H9 (cell line): ENCODE results near the gene LHFPL6. TPM values are rescaled to one million over a fixed set of nuclear protein-coding genes. Genes with fewer than 3 reads are reported as not detected.

Experiments used
- DNase-seq: peaks from one replicate; pipeline ENCODE4 v3.0.0-alpha.2; 2017
- H2AFZ ChIP-seq: one replicate; pipeline ENCODE4 v1.6.1; 2013; ENCODE audit warnings: mild to moderate bottlenecking, low read length, control low read depth, moderate library complexity
- H2AK5ac ChIP-seq: 2 replicates; pipeline ENCODE4 v1.6.1; 2013; ENCODE audit warnings: low read length, control low read depth, mixed read lengths; ENCODE audit not compliant: insufficient read length
- H2BK120ac ChIP-seq: one replicate; pipeline ENCODE4 v1.6.1; 2013; ENCODE audit warnings: low read depth, mild to moderate bottlenecking, low read length, control low read depth, inconsistent platforms; ENCODE audit not compliant: poor library complexity, severe bottlenecking
- H2BK12ac ChIP-seq: 2 replicates; pipeline ENCODE4 v1.6.1; 2013; ENCODE audit warnings: low read length, control low read depth, mixed read lengths, low read depth; ENCODE audit not compliant: insufficient read length
- H2BK15ac ChIP-seq: 2 replicates; pipeline ENCODE4 v1.6.1; 2013; ENCODE audit warnings: low read depth, low read length, control low read depth
- H2BK20ac ChIP-seq: one replicate; pipeline ENCODE4 v1.6.1; 2013; ENCODE audit warnings: low read depth, mild to moderate bottlenecking, low read length, control low read depth, inconsistent platforms; ENCODE audit not compliant: poor library complexity, severe bottlenecking
- H2BK5ac ChIP-seq: 2 replicates; pipeline ENCODE4 v1.6.1; 2013; ENCODE audit warnings: low read length, control low read depth, mixed read lengths; ENCODE audit not compliant: insufficient read length
- H3K14ac ChIP-seq: 2 replicates; pipeline ENCODE4 v1.6.1; 2013; ENCODE audit warnings: low read length, control low read depth; ENCODE audit not compliant: insufficient read depth
- H3K18ac ChIP-seq: 2 replicates; pipeline ENCODE4 v1.6.1; 2013; ENCODE audit warnings: low read depth, mild to moderate bottlenecking, mixed read lengths, low read length, control low read depth; ENCODE audit not compliant: insufficient read length
- H3K23ac ChIP-seq: 2 replicates; pipeline ENCODE4 v1.6.1; 2013; ENCODE audit warnings: low read length, control low read depth, mixed read lengths, low read depth; ENCODE audit not compliant: insufficient read length
- H3K23me2 ChIP-seq: 2 replicates; pipeline ENCODE4 v1.6.1; 2013; ENCODE audit warnings: low read depth, mild to moderate bottlenecking, mixed read lengths, low read length, control low read depth; ENCODE audit not compliant: insufficient read length, poor library complexity, severe bottlenecking
- H3K27ac ChIP-seq: 2 replicates; pipeline ENCODE4 v1.5.1; 2013; ENCODE audit warnings: low read length, control low read depth, mixed read lengths, low read depth; ENCODE audit not compliant: insufficient read length
- H3K27me3 ChIP-seq: 2 replicates; pipeline ENCODE4 v1.6.1; 2013; ENCODE audit warnings: low read length, control low read depth, inconsistent platforms; ENCODE audit not compliant: insufficient read depth
- H3K4ac ChIP-seq: 2 replicates; pipeline ENCODE4 v1.6.1; 2013; ENCODE audit warnings: low read depth, mild to moderate bottlenecking, control low read depth, inconsistent platforms, low read length, moderate library complexity
- H3K4me1 ChIP-seq: 2 replicates; pipeline ENCODE4 v1.6.1; 2013; ENCODE audit warnings: low read length, control low read depth, inconsistent platforms; ENCODE audit not compliant: insufficient read depth
- H3K4me2 ChIP-seq: 2 replicates; pipeline ENCODE4 v1.6.1; 2013; ENCODE audit warnings: low read length, control low read depth, mixed read lengths; ENCODE audit not compliant: insufficient read length, insufficient read depth
- H3K56ac ChIP-seq: 2 replicates; pipeline ENCODE4 v1.6.1; 2013; ENCODE audit warnings: low read depth, mild to moderate bottlenecking, mixed read lengths, low read length, control low read depth; ENCODE audit not compliant: insufficient read length
- H3K79me1 ChIP-seq: 2 replicates; pipeline ENCODE4 v1.6.1; 2013; ENCODE audit warnings: low read depth, mild to moderate bottlenecking, moderate library complexity, low read length, control low read depth, inconsistent platforms; ENCODE audit not compliant: insufficient read depth, poor library complexity, severe bottlenecking
- H3K79me2 ChIP-seq: 2 replicates; pipeline ENCODE4 v1.6.1; 2013; ENCODE audit warnings: low read length, control low read depth, inconsistent platforms; ENCODE audit not compliant: insufficient read depth
- H3K9ac ChIP-seq: 2 replicates; pipeline ENCODE4 v1.6.1; 2013; ENCODE audit warnings: low read length, control low read depth, mixed read lengths; ENCODE audit not compliant: insufficient read length; ENCODE audit errors: extremely low read depth
- H3K9me3 ChIP-seq: one replicate; pipeline ENCODE4 v1.6.1; 2013; ENCODE audit warnings: low read depth, low read length, inconsistent platforms; ENCODE audit not compliant: control insufficient read depth
- H3T11ph ChIP-seq: one replicate; pipeline ENCODE4 v1.6.1; 2013; ENCODE audit warnings: mild to moderate bottlenecking, low read length, control low read depth, inconsistent platforms
- H4K20me1 ChIP-seq: one replicate; pipeline ENCODE4 v1.6.1; 2013; ENCODE audit not compliant: control insufficient read depth, insufficient read length, insufficient read depth
- H4K5ac ChIP-seq: 2 replicates; pipeline ENCODE4 v1.6.1; 2013; ENCODE audit warnings: low read depth, mild to moderate bottlenecking, mixed read lengths, low read length, control low read depth; ENCODE audit not compliant: insufficient read length
- H4K8ac ChIP-seq: replicated peaks from 2 replicates; pipeline ENCODE4 v1.6.1; 2013; ENCODE audit warnings: low read length, control low read depth, mixed read lengths, low read depth; ENCODE audit not compliant: insufficient read length
- H4K91ac ChIP-seq: 2 replicates; pipeline ENCODE4 v1.6.1; 2013; ENCODE audit warnings: low read depth, mild to moderate bottlenecking, moderate library complexity, mixed read lengths, low read length, control low read depth; ENCODE audit not compliant: insufficient read length
- H3K27ac Mint-ChIP-seq, 3 experiments: 2 replicates in 2 of 3; 3 replicates in 1 of 3; pipeline ENCODE4 v1.8.0; 2020 to 2021; ENCODE audit warnings: mixed read lengths in 3 of 3, mild to moderate bottlenecking in 1 of 3, moderate library complexity in 1 of 3
- H3K27me3 Mint-ChIP-seq: 2 replicates; pipeline ENCODE4 v1.8.0; 2021; ENCODE audit warnings: low read depth, mild to moderate bottlenecking, moderate library complexity, mixed read lengths
- H3K36me3 Mint-ChIP-seq, 3 experiments: 2 replicates in 2 of 3; 3 replicates in 1 of 3; pipeline ENCODE4 v1.8.0; 2020 to 2021; ENCODE audit warnings: low read depth in 3 of 3, mixed read lengths in 3 of 3; ENCODE audit not compliant: insufficient read depth in 1 of 3
- H3K4me1 Mint-ChIP-seq, 2 experiments: 2 replicates each; pipeline ENCODE4 v1.8.0; 2020; ENCODE audit warnings: mixed read lengths in 2 of 2
- H3K4me3 Mint-ChIP-seq, 2 experiments: 2 replicates in 1 of 2; 3 replicates in 1 of 2; pipeline ENCODE4 v1.8.0; 2020 to 2021; ENCODE audit warnings: mild to moderate bottlenecking in 2 of 2, mixed read lengths in 2 of 2, moderate library complexity in 1 of 2
- H3K9me3 Mint-ChIP-seq, 2 experiments: 2 replicates in 1 of 2; 3 replicates in 1 of 2; pipeline ENCODE4 v1.8.0; 2020; ENCODE audit warnings: mild to moderate bottlenecking in 2 of 2, mixed read lengths in 2 of 2, moderate library complexity in 1 of 2
- WGBS: extraction: QIAGEN DNeasy Blood & Tissue Kit; methylation state at CpG from one replicate; pipeline ENCODE4 v1.1.7; 2013; ENCODE audit warnings: missing lambda C conversion rate, low lambda C conversion rate, mixed read lengths; ENCODE audit not compliant: insufficient read length; ENCODE audit errors: extremely low coverage; 5-methylcytosine and 5-hydroxymethylcytosine counted together
- total RNA-seq: library from RNA; stranded (reverse); gene quantifications from 2 replicates; pipeline ENCODE4 v1.2.1, GENCODE V29; 2021
- TF ChIP-seq, protein P1 (sequence below): fragments of 200-600 bp; sonication (generic); conservative IDR thresholded peaks from 3 replicates; pipeline ENCODE4 v1.8.0; 2021; ENCODE audit warnings: antibody characterized with exemption, mild to moderate bottlenecking

Gene LHFPL6
- total RNA-seq, 1 experiment from 2014 or later = 3.5 TPM

DNA sequence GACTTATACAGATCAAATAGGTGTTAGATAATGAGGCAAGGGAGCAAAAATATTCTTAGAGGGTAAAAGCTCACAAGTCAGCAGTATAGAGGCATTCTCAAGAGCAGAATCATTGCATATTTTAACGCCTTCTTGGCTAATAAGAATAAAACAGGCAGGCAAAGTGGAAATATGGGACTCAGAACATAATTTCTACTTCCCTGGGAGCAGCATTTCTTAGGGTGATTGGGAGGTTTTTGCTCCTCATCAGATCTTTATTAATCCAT is 39.6 kb downstream of the LHFPL6 start:
- no peak overlapping the region for H3K9ac ChIP-seq
- H4K5ac ChIP-seq = no peak overlapping the region
- no peak overlapping the region for H2BK15ac ChIP-seq
- Mint-ChIP-seq H3K9me3 (no peaks in the 10 kb centered on the region; a peak in 1 of 5 replicates), H3K4me3 (no peak overlapping the region), H3K27me3 (no peaks in the 10 kb centered on the region), H3K4me1 (peaks cover 27 to 43% of the 10 kb centered on the region in 2 experiments), H3K36me3 (no peaks in the 10 kb centered on the region; a peak in 1 of 7 replicates), H3K27ac (no peak overlapping the region; a peak in 1 of 7 replicates)
- H2BK5ac ChIP-seq = no peak overlapping the region
- H3K4ac ChIP-seq = no peak overlapping the region
- H3K79me2 ChIP-seq = no peaks in the 10 kb centered on the region
- peak overlapping the region; percentile 19 for H4K91ac ChIP-seq
- no peak overlapping the region for H2BK12ac ChIP-seq
- H3K4me1 ChIP-seq = no peaks in the 10 kb centered on the region; the same call in 1 of the 2 replicates
- no peak overlapping the region for H3T11ph ChIP-seq
- H2BK20ac ChIP-seq = no peak overlapping the region
- H3K23ac ChIP-seq = no peak overlapping the region
- no peak overlapping the region for H3K56ac ChIP-seq
- DNase-seq = no peak
- TF ChIP-seq, protein P1, sequence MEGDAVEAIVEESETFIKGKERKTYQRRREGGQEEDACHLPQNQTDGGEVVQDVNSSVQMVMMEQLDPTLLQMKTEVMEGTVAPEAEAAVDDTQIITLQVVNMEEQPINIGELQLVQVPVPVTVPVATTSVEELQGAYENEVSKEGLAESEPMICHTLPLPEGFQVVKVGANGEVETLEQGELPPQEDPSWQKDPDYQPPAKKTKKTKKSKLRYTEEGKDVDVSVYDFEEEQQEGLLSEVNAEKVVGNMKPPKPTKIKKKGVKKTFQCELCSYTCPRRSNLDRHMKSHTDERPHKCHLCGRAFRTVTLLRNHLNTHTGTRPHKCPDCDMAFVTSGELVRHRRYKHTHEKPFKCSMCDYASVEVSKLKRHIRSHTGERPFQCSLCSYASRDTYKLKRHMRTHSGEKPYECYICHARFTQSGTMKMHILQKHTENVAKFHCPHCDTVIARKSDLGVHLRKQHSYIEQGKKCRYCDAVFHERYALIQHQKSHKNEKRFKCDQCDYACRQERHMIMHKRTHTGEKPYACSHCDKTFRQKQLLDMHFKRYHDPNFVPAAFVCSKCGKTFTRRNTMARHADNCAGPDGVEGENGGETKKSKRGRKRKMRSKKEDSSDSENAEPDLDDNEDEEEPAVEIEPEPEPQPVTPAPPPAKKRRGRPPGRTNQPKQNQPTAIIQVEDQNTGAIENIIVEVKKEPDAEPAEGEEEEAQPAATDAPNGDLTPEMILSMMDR = no peak
- no peak overlapping the region for H3K14ac ChIP-seq
- H2BK120ac ChIP-seq = no peak overlapping the region
- no peak overlapping the region for H4K8ac ChIP-seq
- H3K9me3 ChIP-seq = no peaks in the 10 kb centered on the region
- H4K20me1 ChIP-seq = no peaks in the 10 kb centered on the region
- no peaks in the 10 kb centered on the region for H3K79me1 ChIP-seq
- no peaks in the 10 kb centered on the region for H3K27me3 ChIP-seq
- H2AFZ ChIP-seq = no peak overlapping the region
- H3K27ac ChIP-seq = no peak overlapping the region
- H3K18ac ChIP-seq = no peak overlapping the region
- no peaks in the 10 kb centered on the region for H3K23me2 ChIP-seq
- no peak overlapping the region for H3K4me2 ChIP-seq
- H2AK5ac ChIP-seq = no peak overlapping the region
- no CpG with 5 or more reads among the region's 1 CpG for WGBS
